Keratinocyte (primary cell): ENCODE data around the gene SERPINA5. TPM values are rescaled to one million over a fixed set of nuclear protein-coding genes. Genes with fewer than 3 reads are reported as not detected.

Experiments
- DNase-seq: peaks from one replicate; pipeline ENCODE4 v3.0.0-alpha.2; 2011; ENCODE audit warnings: low read depth, missing footprints, low spot score
- FAIRE-seq: peaks from 2 replicates; lab custom pipeline; 2011; peaks lifted over from hg19 to GRCh38; lab: Jason Lieb, UNC
- H2AFZ ChIP-seq: 2 replicates; pipeline ENCODE4 v1.6.0; 2012; ENCODE audit warnings: low read length, control low read depth, inconsistent platforms; ENCODE audit not compliant: control insufficient read depth
- H3K27ac ChIP-seq: 2 replicates; pipeline ENCODE4 v1.5.1; 2011; ENCODE audit warnings: low read length; ENCODE audit not compliant: control insufficient read depth, insufficient read depth
- H3K27me3 ChIP-seq: 3 replicates; pipeline ENCODE4 v1.6.0; 2011; ENCODE audit warnings: low read length; ENCODE audit not compliant: control insufficient read depth, insufficient read depth; ENCODE audit errors: extremely low read depth
- H3K36me3 ChIP-seq, 2 experiments: 2 replicates in 1 of 2; 3 replicates in 1 of 2; pipeline ENCODE4 v1.5.1; 2011; ENCODE audit warnings: low read length in 2 of 2, mild to moderate bottlenecking in 1 of 2; ENCODE audit not compliant: control insufficient read depth in 2 of 2, insufficient read depth in 2 of 2; ENCODE audit errors: extremely low read depth in 1 of 2
- H3K4me1 ChIP-seq: 3 replicates; pipeline ENCODE4 v1.5.1; 2011; ENCODE audit warnings: low read length; ENCODE audit not compliant: control insufficient read depth, insufficient read depth; ENCODE audit errors: extremely low read depth
- H3K4me2 ChIP-seq: 3 replicates; pipeline ENCODE4 v1.6.0; 2011; ENCODE audit warnings: low read depth, low read length; ENCODE audit not compliant: control insufficient read depth, insufficient read depth; ENCODE audit errors: extremely low read depth
- H3K4me3 ChIP-seq, 3 experiments: fragments of 200-600 bp in 1 of 3; sonication (generic) in 1 of 3; 2 replicates in 2 of 3; 3 replicates in 1 of 3; pipeline ENCODE4 v1.5.1; 2011 to 2016; ENCODE audit warnings: low read length in 3 of 3, mild to moderate bottlenecking in 3 of 3, control low read depth in 2 of 3, inconsistent platforms in 1 of 3, low read depth in 1 of 3, mixed read lengths in 1 of 3, mixed run types in 1 of 3, moderate library complexity in 1 of 3; ENCODE audit not compliant: control insufficient read depth in 2 of 3, insufficient read depth in 2 of 3; ENCODE audit errors: extremely low read depth in 1 of 3
- H3K79me2 ChIP-seq: 2 replicates; pipeline ENCODE4 v1.6.0; 2012; ENCODE audit warnings: low read length; ENCODE audit not compliant: control insufficient read depth, insufficient read depth
- H3K9ac ChIP-seq: 3 replicates; pipeline ENCODE4 v1.6.0; 2011; ENCODE audit warnings: low read length; ENCODE audit not compliant: control insufficient read depth, insufficient read depth; ENCODE audit errors: extremely low read depth
- H3K9me1 ChIP-seq: 3 replicates; pipeline ENCODE4 v1.6.0; 2011; ENCODE audit warnings: low read length; ENCODE audit not compliant: control insufficient read depth, insufficient read depth; ENCODE audit errors: extremely low read depth
- H3K9me3 ChIP-seq: 2 replicates; pipeline ENCODE4 v1.5.1; 2012; ENCODE audit warnings: low read depth, low read length; ENCODE audit not compliant: control insufficient read depth
- H4K20me1 ChIP-seq: 3 replicates; pipeline ENCODE4 v1.6.0; 2011; ENCODE audit warnings: low read length; ENCODE audit not compliant: control insufficient read depth, insufficient read depth; ENCODE audit errors: extremely low read depth
- CTCF ChIP-seq, 3 experiments: IDR thresholded peaks in 1 of 3; conservative IDR thresholded peaks in 1 of 3; optimal IDR thresholded peaks in 1 of 3; 2 replicates in 2 of 3; 3 replicates in 1 of 3; pipeline versions ENCODE3 to v1.5.1; 2011; ENCODE audit warnings: low read length in 3 of 3, mild to moderate bottlenecking in 3 of 3, moderate library complexity in 2 of 3, control low read depth in 1 of 3, inconsistent platforms in 1 of 3; ENCODE audit not compliant: insufficient read depth in 2 of 3; ENCODE audit errors: extremely low read depth in 1 of 3
- EZH2 ChIP-seq: IDR thresholded peaks from one replicate; pipeline ENCODE4 v1.6.1; 2012; ENCODE audit warnings: inconsistent platforms, mild to moderate bottlenecking, low read length, moderate library complexity
- dilution Hi-C: fragments of 300-500 bp; cut with MboI; formaldehyde crosslinking; loops from one replicate; pipeline ENCODE4 v1.7.0; 2020; ENCODE audit warnings: low sequenced_read_pairs; ENCODE audit not compliant: extremely low pct_ligation_motif_present
- polyA plus RNA-seq, 5 experiments: library from polyadenylated mRNA; depleted of rRNA in 3 of 5; stranded (reverse) in 3 of 5; stranded (forward) in 1 of 5; unstranded in 1 of 5; fragments of >200 nt; gene quantifications; 1 replicate in 1 of 5; 2 replicates in 3 of 5; 3 replicates in 1 of 5; pipeline versions ENCODE4 v1.2.1 to v1.2.3, GENCODE V29; 2011 to 2012; ENCODE audit warnings: missing spikeins in 2 of 5, low read depth in 1 of 5, low replicate concordance in 1 of 5

Gene SERPINA5
- polyA plus RNA-seq, 1 donor (not counting 4 experiments of a cell fraction or from before 2014, with no cell fraction given): not detected

DNA sequence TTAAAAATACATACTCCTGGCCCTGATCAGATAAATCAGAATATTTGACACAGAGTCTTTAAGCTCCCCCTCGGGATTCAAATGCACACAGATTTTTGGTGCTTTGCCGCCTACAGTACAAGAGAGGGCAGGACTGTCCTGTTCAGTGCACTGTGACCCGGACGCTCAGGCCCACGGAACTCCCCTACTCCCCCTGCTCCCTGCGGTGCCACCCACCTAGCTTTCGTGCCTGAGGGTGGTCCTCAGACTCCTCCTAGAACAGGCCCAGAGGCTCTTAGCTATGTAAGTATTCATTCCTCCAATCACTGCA lies 17.2 kb downstream of the SERPINA5 start:
- Histone ChIP-seq H3K4me3 (no peak overlapping the region), H3K9me1 (no peaks in the 10 kb centered on the region), H3K9me3 (no peaks in the 10 kb centered on the region), H3K27ac (peak overlapping the region; percentile 89), H2AFZ (no peak overlapping the region), H3K27me3 (no peaks in the 10 kb centered on the region), H4K20me1 (no peaks in the 10 kb centered on the region), H3K4me2 (peak overlapping the region; percentile 81), H3K36me3 (no peaks in the 10 kb centered on the region), H3K4me1 (peaks cover 35% of the 10 kb centered on the region), H3K79me2 (no peaks in the 10 kb centered on the region), H3K9ac (peak overlapping the region; percentile 60)
- dilution Hi-C loops: no loop called here
- DNase-seq (no peak), FAIRE-seq (no peak)
- TF ChIP-seq CTCF (optimal IDR thresholded peaks at IDR 0.05 in 1 of 3, IDR thresholded peaks at IDR 0.05 in 1 of 3, conservative IDR thresholded peaks at IDR 0.05 in 1 of 3; ENCODE audit: extremely low read depth in 1 of 3, insufficient read depth in 2 of 3, low read length in 3 of 3): no peak
- no peak for TF ChIP-seq EZH2

GRCh38 chr14:94598816-94599655 lies 17.8 kb downstream of the SERPINA5 start:
- TF ChIP-seq CTCF (optimal IDR thresholded peaks at IDR 0.05 in 1 of 3, IDR thresholded peaks at IDR 0.05 in 1 of 3, conservative IDR thresholded peaks at IDR 0.05 in 1 of 3; ENCODE audit: extremely low read depth in 1 of 3, insufficient read depth in 2 of 3, low read length in 3 of 3): peak; percentile 12 to 25 (median 17)
- no peak for TF ChIP-seq EZH2
- Histone ChIP-seq H2AFZ (peak overlapping the region; percentile 93), H3K9me1 (no peaks in the 10 kb centered on the region), H3K27me3 (no peaks in the 10 kb centered on the region), H3K4me3 (no peak overlapping the region), H4K20me1 (no peaks in the 10 kb centered on the region), H3K27ac (peak overlapping the region; percentile 89), H3K9ac (peak overlapping the region; percentile 60), H3K36me3 (no peaks in the 10 kb centered on the region), H3K4me2 (peak overlapping the region; percentile 81), H3K79me2 (no peaks in the 10 kb centered on the region), H3K4me1 (peaks cover 35% of the 10 kb centered on the region), H3K9me3 (no peaks in the 10 kb centered on the region)
- dilution Hi-C loops: no loop called here
- peak; percentile 99 for FAIRE-seq
- DNase-seq: peak; percentile 83
